DOHH2 (cell line): ENCODE results near the gene MIAT.

ENCODE experiments used
- H3F3A ChIP-seq: fragments of 200-600 bp; sonication (generic), shearing (Covaris generic); 2 replicates; pipeline ENCODE4 v1.6.0; 2016; ENCODE audit warnings: antibody characterized with exemption, mild to moderate bottlenecking; ENCODE audit not compliant: control insufficient read depth, insufficient read depth
- H3K27ac ChIP-seq: fragments of 200-600 bp; sonication (generic); 2 replicates; pipeline ENCODE4 v1.5.1; 2014; ENCODE audit warnings: low read depth, mild to moderate bottlenecking, low read length, moderate library complexity
- H3K27me3 ChIP-seq: fragments of 200-600 bp; sonication (generic); 2 replicates; pipeline ENCODE4 v1.6.1; 2014; ENCODE audit warnings: mild to moderate bottlenecking, low read length, mixed read lengths; ENCODE audit not compliant: control insufficient read depth
- H3K36me3 ChIP-seq: fragments of 200-600 bp; sonication (generic); 2 replicates; pipeline ENCODE4 v1.6.1; 2014; ENCODE audit warnings: mild to moderate bottlenecking, low read length, moderate library complexity, mixed read lengths; ENCODE audit not compliant: control insufficient read depth
- H3K4me1 ChIP-seq: fragments of 200-600 bp; sonication (generic); 2 replicates; pipeline ENCODE4 v1.6.1; 2014; ENCODE audit warnings: mild to moderate bottlenecking, low read length, mixed read lengths; ENCODE audit not compliant: control insufficient read depth
- H3K4me2 ChIP-seq: fragments of 200-600 bp; sonication (generic); 2 replicates; pipeline ENCODE4 v1.6.0; 2014; ENCODE audit warnings: mild to moderate bottlenecking, low read length, moderate library complexity
- H3K4me3 ChIP-seq: fragments of 200-600 bp; sonication (generic); 2 replicates; pipeline ENCODE4 v1.5.1; 2014; ENCODE audit warnings: mild to moderate bottlenecking, low read length, mixed read lengths
- H3K79me2 ChIP-seq: fragments of 200-600 bp; sonication (generic); 2 replicates; pipeline ENCODE4 v1.6.1; 2014; ENCODE audit warnings: mild to moderate bottlenecking, low read length, mixed read lengths; ENCODE audit not compliant: control insufficient read depth
- H3K9me2 ChIP-seq: fragments of 200-600 bp; sonication (generic); replicated peaks from 2 replicates; pipeline ENCODE4 v1.6.1; 2014; ENCODE audit warnings: mild to moderate bottlenecking, low read length, mixed read lengths; ENCODE audit not compliant: control insufficient read depth
- H3K9me3 ChIP-seq: fragments of 200-600 bp; sonication (generic); 2 replicates; pipeline ENCODE4 v1.6.1; 2014; ENCODE audit warnings: antibody characterized with exemption, low read length, mixed read lengths; ENCODE audit not compliant: control insufficient read depth, insufficient read depth
- H4K20me1 ChIP-seq: fragments of 200-600 bp; sonication (generic); 2 replicates; pipeline ENCODE4 v1.6.0; 2014; ENCODE audit warnings: low read depth, mild to moderate bottlenecking, antibody characterized with exemption, low read length, moderate library complexity; ENCODE audit not compliant: control insufficient read depth, insufficient read depth
- CTCF ChIP-seq: fragments of 200-600 bp; sonication (generic); IDR thresholded peaks from one replicate; pipeline ENCODE4 v1.5.1; 2014; ENCODE audit warnings: antibody characterized with exemption, mild to moderate bottlenecking, low read depth, low read length; ENCODE audit not compliant: poor library complexity, severe bottlenecking
- EZH2phosphoT487 ChIP-seq: fragments of 200-600 bp; sonication (generic); IDR thresholded peaks from 2 replicates; pipeline ENCODE4 v1.6.1; 2017; ENCODE audit warnings: borderline replicate concordance, mild to moderate bottlenecking, antibody characterized with exemption, low read length, moderate library complexity, mixed read lengths

MIAT gene

GRCh38 chr22:26709617-26710390, 52.4 kb downstream of the MIAT start:
- no peaks in the 10 kb centered on the region for H3K4me1 ChIP-seq
- no peaks in the 10 kb centered on the region for H3K79me2 ChIP-seq
- H3K9me2 ChIP-seq, result no peaks in the 10 kb centered on the region
- H3F3A ChIP-seq, result no peaks in the 10 kb centered on the region
- H3K4me3 ChIP-seq, result no peak overlapping the region
- no peak for TF ChIP-seq CTCF
- no peak for TF ChIP-seq EZH2phosphoT487
- H3K36me3 ChIP-seq, result no peaks in the 10 kb centered on the region
- H3K27me3 ChIP-seq, result no peaks in the 10 kb centered on the region
- no peaks in the 10 kb centered on the region for H3K9me3 ChIP-seq
- no peak overlapping the region for H3K27ac ChIP-seq
- H3K4me2 ChIP-seq, result no peak overlapping the region
- 0 out of 2 replicates have a peak, but pooled peaks cover 3% of the 10 kb centered on the region for H4K20me1 ChIP-seq

- no peak for TF ChIP-seq EZH2phosphoT487
- TF ChIP-seq CTCF, result no peak
- Histone ChIP-seq H3K4me1 (no peaks in the 10 kb centered on the region), H3K4me3 (no peak overlapping the region), H3K27me3 (no peaks in the 10 kb centered on the region), H3F3A (no peaks in the 10 kb centered on the region), H3K9me2 (no peaks in the 10 kb centered on the region), H3K36me3 (no peaks in the 10 kb centered on the region), H3K27ac (no peak overlapping the region), H4K20me1 (0 out of 2 replicates have a peak, but pooled peaks cover 3% of the 10 kb centered on the region), H3K79me2 (no peaks in the 10 kb centered on the region), H3K4me2 (no peak overlapping the region), H3K9me3 (no peaks in the 10 kb centered on the region)
These were observed 54.0 kb downstream of the MIAT start for GRCh38 chr22:26711205-26711963.

- TF ChIP-seq CTCF (no peak), EZH2phosphoT487 (no peak)
- Histone ChIP-seq H3K4me2 (no peak overlapping the region), H3K27ac (no peak overlapping the region), H3K4me1 (no peaks in the 10 kb centered on the region), H3K4me3 (no peak overlapping the region), H4K20me1 (0 out of 2 replicates have a peak, but pooled peaks cover 3% of the 10 kb centered on the region), H3K27me3 (no peaks in the 10 kb centered on the region), H3K9me2 (no peaks in the 10 kb centered on the region), H3K36me3 (no peaks in the 10 kb centered on the region), H3K79me2 (no peaks in the 10 kb centered on the region), H3F3A (no peaks in the 10 kb centered on the region), H3K9me3 (no peaks in the 10 kb centered on the region)
These were observed 54.8 kb downstream of the MIAT start for GRCh38 chr22:26712158-26712557.
